HCT116 (cell line): ENCODE measurements around the gene UCK1. TPM values are rescaled to one million over a fixed set of nuclear protein-coding genes. Genes with fewer than 3 reads are reported as not detected.

Experiments
- ATAC-seq: fragments of 200-7000 bp; cut with Tn5 transposase; 2 replicates; pipeline ENCODE4 v1.9.1; 2020; ENCODE audit warnings: mild to moderate bottlenecking, moderate library complexity
- BruUV-seq: library from RNA; stranded (reverse); fragments of 400-500 nt; replicated peaks from 2 replicates; lab custom pipeline; 2021; lab: Mats Ljungman, UMichigan
- CTCF ChIA-PET: fragments of 300-600 bp; sonication (Branson Sonifier 250); formaldehyde crosslinking; loops from one replicate; lab custom pipeline; 2021; ENCODE audit warnings: antibody characterized with exemption; lab: Charles Lee
- POLR2A ChIA-PET: fragments of 300-600, 350-600 bp; sonication (Branson Sonifier 250); formaldehyde crosslinking; loops from one replicate; lab custom pipeline; 2021; ENCODE audit warnings: antibody characterized with exemption; lab: Charles Lee
- RAD21 ChIA-PET, 2 experiments: fragments of 300-600 bp; sonication (Branson Sonifier 250); formaldehyde crosslinking; loops; one replicate each; lab custom pipeline; 2023; ENCODE audit warnings: low total read pairs in 2 of 2; ENCODE audit not compliant: uncharacterized antibody in 2 of 2, unreplicated experiment in 2 of 2, low non-redundant PET in 1 of 2; lab: Charles Lee
- DNase-seq: peaks from one replicate; pipeline ENCODE4 v3.0.0-alpha.2; 2010; ENCODE audit warnings: low read depth, low spot score
- H2AFZ ChIP-seq: fragments of 200-600 bp; shearing (Covaris generic), sonication (generic); 2 replicates; pipeline ENCODE4 v1.6.1; 2017; ENCODE audit warnings: low read depth, mixed run types, mixed read lengths, antibody characterized with exemption, low read length; ENCODE audit not compliant: poor library complexity, severe bottlenecking
- H3K27ac ChIP-seq: 2 replicates; pipeline ENCODE4 v1.5.1; 2012; ENCODE audit warnings: low read depth, low read length
- H3K27me3 ChIP-seq: fragments of 200-600 bp; sonication (generic); 2 replicates; pipeline ENCODE4 v1.6.1; 2016; ENCODE audit warnings: mixed run types, low read length, mixed read lengths; ENCODE audit not compliant: insufficient read depth
- H3K36me3 ChIP-seq, 2 experiments: fragments of 200-500 bp in 1 of 2; fragments of 200-600 bp in 1 of 2; sonication (Bioruptor generic) in 1 of 2; sonication (generic) in 1 of 2; 2 replicates each; pipeline versions ENCODE4 v1.5.1 to v1.6.1; 2014 to 2016; ENCODE audit warnings: low read length in 2 of 2, inconsistent platforms in 1 of 2, mixed read lengths in 1 of 2, mixed run types in 1 of 2; ENCODE audit not compliant: insufficient read depth in 2 of 2, control insufficient read depth in 1 of 2
- H3K4me1 ChIP-seq, 2 experiments: fragments of 200-600 bp in 1 of 2; sonication (generic) in 1 of 2; 2 replicates each; pipeline versions ENCODE4 v1.5.1 to v1.6.1; 2012 to 2017; ENCODE audit warnings: low read length in 2 of 2, inconsistent platforms in 1 of 2, mild to moderate bottlenecking in 1 of 2, mixed read lengths in 1 of 2, mixed run types in 1 of 2, moderate library complexity in 1 of 2; ENCODE audit not compliant: insufficient read depth in 2 of 2, control insufficient read depth in 1 of 2
- H3K4me2 ChIP-seq: fragments of 200-600 bp; sonication (generic); 2 replicates; pipeline ENCODE4 v1.6.1; 2017; ENCODE audit warnings: mixed run types, low read length, mixed read lengths
- H3K4me3 ChIP-seq, 2 experiments: fragments of 200-600 bp in 1 of 2; sonication (generic) in 1 of 2; replicated peaks in 1 of 2; 2 replicates each; pipeline ENCODE4 v1.5.1; 2011 to 2016; ENCODE audit warnings: low read length in 2 of 2, control low read depth in 1 of 2, low read depth in 1 of 2, mild to moderate bottlenecking in 1 of 2, mixed read lengths in 1 of 2, mixed run types in 1 of 2
- H3K79me2 ChIP-seq: fragments of 200-600 bp; sonication (generic); 2 replicates; pipeline ENCODE4 v1.6.1; 2017; ENCODE audit warnings: mild to moderate bottlenecking, mixed run types, low read length, moderate library complexity, mixed read lengths; ENCODE audit not compliant: insufficient read depth
- H3K9ac ChIP-seq: fragments of 200-600 bp; sonication (generic); 2 replicates; pipeline ENCODE4 v1.6.1; 2016; ENCODE audit warnings: low read length, mixed read lengths
- H3K9me2 ChIP-seq: fragments of 200-600 bp; sonication (generic), shearing (Covaris generic); 2 replicates; pipeline ENCODE4 v1.6.1; 2017; ENCODE audit warnings: mixed run types, mild to moderate bottlenecking, moderate library complexity; ENCODE audit not compliant: insufficient read depth
- H3K9me3 ChIP-seq, 2 experiments: fragments of 200-500 bp in 1 of 2; fragments of 200-600 bp in 1 of 2; sonication (Bioruptor generic) in 1 of 2; sonication (generic) in 1 of 2; 2 replicates each; pipeline ENCODE4 v1.6.1; 2014 to 2017; ENCODE audit warnings: low read length in 2 of 2, mixed read lengths in 2 of 2, inconsistent platforms in 1 of 2, low read depth in 1 of 2, mild to moderate bottlenecking in 1 of 2, mixed run types in 1 of 2, moderate library complexity in 1 of 2; ENCODE audit not compliant: control insufficient read depth in 1 of 2, insufficient read depth in 1 of 2
- H4K20me1 ChIP-seq: fragments of 200-600 bp; sonication (generic), shearing (Covaris generic); 2 replicates; pipeline ENCODE4 v1.6.1; 2017; ENCODE audit warnings: mixed run types, mild to moderate bottlenecking, moderate library complexity; ENCODE audit not compliant: insufficient read depth
- ATF3 ChIP-seq: IDR thresholded peaks from 2 replicates; pipeline ENCODE4 v1.6.1; 2012
- EZH2phosphoT487 ChIP-seq: fragments of 200-600 bp; IDR thresholded peaks from 2 replicates; pipeline ENCODE4 v1.6.1; 2018; ENCODE audit warnings: antibody characterized with exemption, borderline replicate concordance
- FOSL1 ChIP-seq: IDR thresholded peaks from 2 replicates; pipeline ENCODE4 v1.6.1; 2012; ENCODE audit warnings: low read depth
- REST ChIP-seq: IDR thresholded peaks from 2 replicates; pipeline ENCODE4 v1.6.1; 2012; ENCODE audit warnings: low read depth
- ZNF274 ChIP-seq: fragments of 200-500 bp; sonication (Bioruptor generic); IDR thresholded peaks from 2 replicates; pipeline ENCODE4 v1.6.1; 2014; ENCODE audit warnings: mild to moderate bottlenecking, low read depth, low read length, inconsistent platforms
- intact Hi-C: fragments of 100-400 bp; cut with micrococcal nuclease; formaldehyde crosslinking; loops from 2 replicates; pipeline ENCODE4 v1.10.0; 2022
- total RNA-seq: library from RNA; stranded (reverse); gene quantifications from one replicate; pipeline ENCODE4 v1.2.1, GENCODE V29; 2021; ENCODE audit not compliant: unreplicated experiment
- TF ChIP-seq, protein P1 (sequence below): IDR thresholded peaks from 2 replicates; pipeline ENCODE4 v1.6.1; 2012

UCK1 gene
- total RNA-seq, 1 experiment from 2014 or later: 17.5 TPM

- ChIA-PET POLR2A (no interaction called here), CTCF (no interaction called here), RAD21 (no interaction called here)
- Histone ChIP-seq H3K4me1 (peaks cover 0 to 13% of the 10 kb centered on the region in 2 experiments; a peak in 1 of 4 replicates), H3K9me2 (no peaks in the 10 kb centered on the region), H3K79me2 (peaks cover 11% of the 10 kb centered on the region; the same call in 1 of the 2 replicates), H3K27ac (no peak overlapping the region), H3K9me3 (no peaks in the 10 kb centered on the region), H3K36me3 (peaks cover 4 to 19% of the 10 kb centered on the region in 2 experiments; a peak in 3 of 4 replicates), H3K4me2 (no peak overlapping the region), H3K27me3 (no peaks in the 10 kb centered on the region), H4K20me1 (no peaks in the 10 kb centered on the region), H3K4me3 (no peak overlapping the region), H2AFZ (no peak overlapping the region), H3K9ac (no peak overlapping the region)
- intact Hi-C loops: no loop called here
- ATAC-seq (no peak), DNase-seq (no peak)
- no peak for TF ChIP-seq ATF3
- TF ChIP-seq EZH2phosphoT487: no peak
- TF ChIP-seq, protein P1, sequence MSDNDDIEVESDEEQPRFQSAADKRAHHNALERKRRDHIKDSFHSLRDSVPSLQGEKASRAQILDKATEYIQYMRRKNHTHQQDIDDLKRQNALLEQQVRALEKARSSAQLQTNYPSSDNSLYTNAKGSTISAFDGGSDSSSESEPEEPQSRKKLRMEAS: no peak
- TF ChIP-seq FOSL1: no peak
- TF ChIP-seq ZNF274: no peak
- no peak for TF ChIP-seq REST
- BruUV-seq: no TSS peak
These were observed 2.9 kb downstream of the UCK1 start for GRCh38 chr9:131528186-131528585.
